Measurements from ENCODE around the gene RLN3.

Gene RLN3

DNA sequence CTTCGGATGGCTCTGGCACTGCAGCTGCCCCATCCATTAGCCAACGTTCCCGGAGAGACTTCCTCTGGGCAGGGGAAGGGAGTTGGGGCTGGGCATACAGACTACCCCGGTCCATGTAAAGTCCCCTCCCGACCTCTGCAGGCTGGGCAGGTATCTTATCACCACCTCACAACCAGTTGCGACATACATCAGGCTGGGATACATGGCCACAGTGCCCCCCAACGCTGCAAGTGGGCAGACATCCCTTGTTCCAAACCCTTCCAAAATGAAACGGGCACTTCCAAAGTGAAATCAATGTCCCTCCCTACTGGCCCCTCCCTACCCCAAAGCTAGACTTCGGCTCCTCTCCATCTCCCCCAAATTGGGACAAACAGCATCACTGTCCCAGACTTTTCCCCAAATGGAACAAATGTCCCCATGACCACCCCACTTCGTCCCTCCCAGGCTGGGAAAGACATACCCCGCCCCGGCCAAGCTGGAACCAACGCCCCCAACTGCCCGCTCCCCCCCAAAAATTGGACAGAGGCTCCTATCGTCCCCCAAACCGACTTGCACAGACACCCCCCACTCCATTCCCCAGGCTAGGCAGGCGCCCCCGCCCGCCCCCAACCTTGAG lies 28.9 kb downstream of the RLN3 start:
- no peaks in the 10 kb centered on the region for H3K27me3 ChIP-seq (ENCODE audit: insufficient read depth, low read length, poor library complexity, severe bottlenecking)
- no peak overlapping the region for H3K9ac ChIP-seq (ENCODE audit: low read depth, low read length, poor library complexity, severe bottlenecking)
- no peaks in the 10 kb centered on the region; the same call in 1 of the 2 replicates for H3K36me3 ChIP-seq (ENCODE audit: insufficient read depth, low read length)
- TF ChIP-seq, protein P1, sequence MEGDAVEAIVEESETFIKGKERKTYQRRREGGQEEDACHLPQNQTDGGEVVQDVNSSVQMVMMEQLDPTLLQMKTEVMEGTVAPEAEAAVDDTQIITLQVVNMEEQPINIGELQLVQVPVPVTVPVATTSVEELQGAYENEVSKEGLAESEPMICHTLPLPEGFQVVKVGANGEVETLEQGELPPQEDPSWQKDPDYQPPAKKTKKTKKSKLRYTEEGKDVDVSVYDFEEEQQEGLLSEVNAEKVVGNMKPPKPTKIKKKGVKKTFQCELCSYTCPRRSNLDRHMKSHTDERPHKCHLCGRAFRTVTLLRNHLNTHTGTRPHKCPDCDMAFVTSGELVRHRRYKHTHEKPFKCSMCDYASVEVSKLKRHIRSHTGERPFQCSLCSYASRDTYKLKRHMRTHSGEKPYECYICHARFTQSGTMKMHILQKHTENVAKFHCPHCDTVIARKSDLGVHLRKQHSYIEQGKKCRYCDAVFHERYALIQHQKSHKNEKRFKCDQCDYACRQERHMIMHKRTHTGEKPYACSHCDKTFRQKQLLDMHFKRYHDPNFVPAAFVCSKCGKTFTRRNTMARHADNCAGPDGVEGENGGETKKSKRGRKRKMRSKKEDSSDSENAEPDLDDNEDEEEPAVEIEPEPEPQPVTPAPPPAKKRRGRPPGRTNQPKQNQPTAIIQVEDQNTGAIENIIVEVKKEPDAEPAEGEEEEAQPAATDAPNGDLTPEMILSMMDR (conservative IDR thresholded peaks at IDR 0.05; ENCODE audit: low read length) = no peak
- TF ChIP-seq EZH2phosphoT487 (IDR thresholded peaks at IDR 0.05; ENCODE audit: borderline replicate concordance) = no peak
- H4K20me1 ChIP-seq (ENCODE audit: insufficient read depth, low read length, poor library complexity, severe bottlenecking) = no peaks in the 10 kb centered on the region
- H3K4me2 ChIP-seq (ENCODE audit: low read depth, low read length, poor library complexity, severe bottlenecking) = no peak overlapping the region
- no peaks in the 10 kb centered on the region for H3K4me1 ChIP-seq (ENCODE audit: insufficient read depth, low read length, poor library complexity, severe bottlenecking)
- H3K9me2 ChIP-seq (replicated peaks; ENCODE audit: low read depth, low read length) = no peaks in the 10 kb centered on the region
- H2AFZ ChIP-seq (ENCODE audit: low read length) = no peak overlapping the region
- no peaks in the 10 kb centered on the region for H3K9me3 ChIP-seq (ENCODE audit: insufficient read depth, low read depth, low read length)
- H3F3A ChIP-seq (ENCODE audit: low read depth) = no peaks in the 10 kb centered on the region
- no peaks in the 10 kb centered on the region for H3K79me2 ChIP-seq (ENCODE audit: insufficient read depth, low read length)
- H3K4me3 ChIP-seq (ENCODE audit: low read length, poor library complexity, severe bottlenecking) = no peak overlapping the region

DNA sequence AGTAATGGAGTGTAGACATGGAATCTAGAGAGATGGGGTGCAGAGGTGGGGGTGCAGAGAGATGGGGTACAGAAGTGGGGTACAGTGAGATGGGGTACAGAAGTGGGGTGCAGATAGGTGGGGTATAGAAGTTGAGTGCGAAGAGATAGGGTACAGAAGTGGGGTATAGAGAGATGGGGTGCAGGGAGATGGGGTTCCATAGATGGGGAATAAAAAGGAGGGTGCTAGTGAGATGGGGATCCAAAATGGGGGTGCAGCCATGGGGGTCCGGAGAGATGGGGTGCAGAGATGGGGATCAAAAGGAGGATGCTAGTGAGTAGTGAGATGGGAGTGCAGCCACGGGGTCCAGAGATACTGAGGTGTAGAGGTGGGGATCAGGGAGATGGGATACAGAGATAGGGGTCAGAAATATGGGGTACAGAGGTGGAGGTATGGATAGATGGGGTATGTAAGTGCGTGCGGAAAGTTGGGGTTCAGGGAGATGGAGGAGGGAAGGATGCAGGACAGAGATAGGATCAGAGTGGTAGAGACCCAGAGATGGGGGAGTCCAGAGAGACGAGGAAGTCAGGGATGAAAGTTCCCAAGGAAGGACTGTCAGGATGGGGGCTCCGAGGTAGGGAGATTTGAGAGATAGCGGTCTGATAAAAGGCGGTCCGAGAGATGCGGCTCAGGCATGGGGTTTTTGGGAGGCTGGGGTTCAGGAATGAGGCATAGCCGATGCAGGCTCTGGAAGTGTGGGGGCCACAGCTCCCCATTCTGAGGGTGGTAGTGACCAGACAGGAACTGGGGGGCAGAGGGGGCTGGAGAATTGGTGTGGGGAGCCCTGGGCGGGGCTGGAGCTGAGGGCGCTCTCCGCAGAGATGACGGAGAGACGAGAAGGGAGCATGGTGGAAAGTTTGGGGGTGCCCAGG lies 30.5 kb downstream of the RLN3 start:
- Histone ChIP-seq H3K27me3 (ENCODE audit: insufficient read depth, low read length, poor library complexity, severe bottlenecking) (no peaks in the 10 kb centered on the region), H4K20me1 (ENCODE audit: insufficient read depth, low read length, poor library complexity, severe bottlenecking) (no peaks in the 10 kb centered on the region), H3K9ac (ENCODE audit: low read depth, low read length, poor library complexity, severe bottlenecking) (no peak overlapping the region), H3F3A (ENCODE audit: low read depth) (no peaks in the 10 kb centered on the region), H3K36me3 (ENCODE audit: insufficient read depth, low read length) (no peaks in the 10 kb centered on the region), H3K4me3 (ENCODE audit: low read length, poor library complexity, severe bottlenecking) (no peak overlapping the region), H3K4me2 (ENCODE audit: low read depth, low read length, poor library complexity, severe bottlenecking) (no peak overlapping the region), H3K79me2 (ENCODE audit: insufficient read depth, low read length) (no peaks in the 10 kb centered on the region), H3K4me1 (ENCODE audit: insufficient read depth, low read length, poor library complexity, severe bottlenecking) (no peaks in the 10 kb centered on the region), H3K9me2 (replicated peaks; ENCODE audit: low read depth, low read length) (no peaks in the 10 kb centered on the region), H3K9me3 (ENCODE audit: insufficient read depth, low read depth, low read length) (no peaks in the 10 kb centered on the region), H2AFZ (ENCODE audit: low read length) (no peak overlapping the region)
- no peak for TF ChIP-seq EZH2phosphoT487 (IDR thresholded peaks at IDR 0.05; ENCODE audit: borderline replicate concordance)
- TF ChIP-seq, protein P1 (conservative IDR thresholded peaks at IDR 0.05; ENCODE audit: low read length) = no peak

DNA sequence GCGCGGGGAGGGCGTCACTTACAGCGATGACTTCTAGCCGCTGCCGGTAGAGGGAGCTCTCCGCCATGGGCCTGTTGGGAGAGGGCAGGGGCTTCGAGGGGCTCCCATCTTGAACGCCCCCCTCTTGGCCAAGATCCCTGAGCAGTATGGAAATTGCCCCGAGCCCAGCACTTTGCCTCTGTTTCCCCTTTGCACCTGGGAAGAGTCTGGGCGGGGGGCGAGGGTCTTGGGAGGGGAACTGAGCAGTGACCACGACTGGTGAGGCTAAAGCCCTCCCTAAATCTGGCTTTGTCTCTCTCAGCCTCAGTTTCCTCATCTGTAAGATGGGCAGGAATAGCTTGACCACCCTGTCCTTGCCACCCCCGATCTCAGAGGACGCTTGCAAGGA lies 31.1 kb downstream of the RLN3 start:
- Histone ChIP-seq H2AFZ (ENCODE audit: low read length) (no peak overlapping the region), H3K36me3 (ENCODE audit: insufficient read depth, low read length) (no peaks in the 10 kb centered on the region), H3K4me3 (ENCODE audit: low read length, poor library complexity, severe bottlenecking) (no peak overlapping the region), H3K4me2 (ENCODE audit: low read depth, low read length, poor library complexity, severe bottlenecking) (no peak overlapping the region), H3K4me1 (ENCODE audit: insufficient read depth, low read length, poor library complexity, severe bottlenecking) (no peaks in the 10 kb centered on the region), H3K9me3 (ENCODE audit: insufficient read depth, low read depth, low read length) (no peaks in the 10 kb centered on the region), H4K20me1 (ENCODE audit: insufficient read depth, low read length, poor library complexity, severe bottlenecking) (no peaks in the 10 kb centered on the region), H3K27me3 (ENCODE audit: insufficient read depth, low read length, poor library complexity, severe bottlenecking) (no peaks in the 10 kb centered on the region), H3F3A (ENCODE audit: low read depth) (no peaks in the 10 kb centered on the region), H3K9ac (ENCODE audit: low read depth, low read length, poor library complexity, severe bottlenecking) (no peak overlapping the region), H3K79me2 (ENCODE audit: insufficient read depth, low read length) (no peaks in the 10 kb centered on the region), H3K9me2 (replicated peaks; ENCODE audit: low read depth, low read length) (no peaks in the 10 kb centered on the region)
- TF ChIP-seq, protein P1 (conservative IDR thresholded peaks at IDR 0.05; ENCODE audit: low read length) = peak; percentile 87
- no peak for TF ChIP-seq EZH2phosphoT487 (IDR thresholded peaks at IDR 0.05; ENCODE audit: borderline replicate concordance)

Data from Loucy (cell line).